RWPE2 (cell line): ENCODE measurements around the gene MEGF8.
A peak's percentile ranks its signal among the peaks of the same experiment; 100 is the strongest.

Source experiments
- ATAC-seq: fragments of 200-7000 bp; cut with Tn5 transposase; 3 replicates; pipeline ENCODE4 v1.9.1; 2021; ENCODE audit warnings: low read depth
- DNase-seq: peaks from one replicate; pipeline ENCODE4 v3.0.0-alpha.2; 2020; ENCODE audit warnings: low spot score
- H3K27ac ChIP-seq: fragments of 450-650 bp; 2 replicates; pipeline ENCODE4 v1.5.1; 2017; ENCODE audit warnings: mild to moderate bottlenecking; ENCODE audit not compliant: poor library complexity, severe bottlenecking
- H3K27me3 ChIP-seq: fragments of 250-450 bp; sonication (Bioruptor Pico); 2 replicates; pipeline ENCODE4 v1.5.1; 2021; ENCODE audit warnings: mild to moderate bottlenecking, moderate library complexity; ENCODE audit not compliant: insufficient read depth, poor library complexity, severe bottlenecking
- H3K36me3 ChIP-seq: fragments of 250-450 bp; sonication (Bioruptor Pico); 2 replicates; pipeline ENCODE4 v1.5.1; 2020; ENCODE audit warnings: low read depth, mild to moderate bottlenecking, moderate library complexity
- H3K4me1 ChIP-seq: fragments of 250-450 bp; sonication (Bioruptor Pico); 2 replicates; pipeline ENCODE4 v1.5.1; 2021; ENCODE audit warnings: mild to moderate bottlenecking, moderate library complexity; ENCODE audit not compliant: insufficient read depth, poor library complexity, severe bottlenecking
- H3K4me3 ChIP-seq: fragments of 250-450 bp; sonication (Bioruptor Pico); 2 replicates; pipeline ENCODE4 v1.5.1; 2021; ENCODE audit warnings: mild to moderate bottlenecking, moderate library complexity; ENCODE audit not compliant: severe bottlenecking
- H3K9me3 ChIP-seq: fragments of 250-450 bp; sonication (Bioruptor Pico); 2 replicates; pipeline ENCODE4 v1.5.1; 2021; ENCODE audit warnings: mild to moderate bottlenecking, moderate library complexity; ENCODE audit not compliant: severe bottlenecking
- TF ChIP-seq, protein P1 (sequence below): fragments of 450-650 bp; IDR thresholded peaks from one replicate; pipeline ENCODE4 v1.5.1; 2017; ENCODE audit warnings: mild to moderate bottlenecking, moderate library complexity; ENCODE audit not compliant: poor library complexity, severe bottlenecking

Gene MEGF8

DNA sequence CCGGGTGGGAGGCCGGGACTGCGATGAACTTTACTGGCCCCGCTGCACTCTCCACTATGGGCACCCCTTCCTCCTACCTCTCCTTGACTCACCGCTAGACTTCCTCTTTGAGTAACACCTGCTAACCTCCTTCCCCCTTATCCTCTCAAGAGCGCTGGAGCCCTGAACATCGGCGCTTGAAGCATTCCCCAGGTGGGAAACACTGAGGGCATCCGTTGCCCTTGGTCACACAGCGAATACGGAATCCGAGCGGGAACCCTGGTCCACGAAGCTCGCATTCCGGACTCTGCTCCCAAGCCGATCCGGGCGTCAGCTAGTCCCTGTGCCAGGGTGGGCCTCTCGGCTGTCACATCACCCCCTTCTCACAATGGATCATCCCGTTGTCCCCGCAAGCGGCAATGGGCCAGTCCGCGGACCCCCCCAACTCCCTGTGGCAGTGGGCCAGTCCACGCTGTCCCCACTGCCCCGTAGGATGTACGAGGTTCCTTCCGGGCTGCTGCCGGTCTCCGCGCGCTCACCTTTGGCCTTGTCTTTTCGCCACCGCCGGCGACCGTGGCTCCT, 97.5 kb downstream of the MEGF8 start:
- TF ChIP-seq, protein P1, sequence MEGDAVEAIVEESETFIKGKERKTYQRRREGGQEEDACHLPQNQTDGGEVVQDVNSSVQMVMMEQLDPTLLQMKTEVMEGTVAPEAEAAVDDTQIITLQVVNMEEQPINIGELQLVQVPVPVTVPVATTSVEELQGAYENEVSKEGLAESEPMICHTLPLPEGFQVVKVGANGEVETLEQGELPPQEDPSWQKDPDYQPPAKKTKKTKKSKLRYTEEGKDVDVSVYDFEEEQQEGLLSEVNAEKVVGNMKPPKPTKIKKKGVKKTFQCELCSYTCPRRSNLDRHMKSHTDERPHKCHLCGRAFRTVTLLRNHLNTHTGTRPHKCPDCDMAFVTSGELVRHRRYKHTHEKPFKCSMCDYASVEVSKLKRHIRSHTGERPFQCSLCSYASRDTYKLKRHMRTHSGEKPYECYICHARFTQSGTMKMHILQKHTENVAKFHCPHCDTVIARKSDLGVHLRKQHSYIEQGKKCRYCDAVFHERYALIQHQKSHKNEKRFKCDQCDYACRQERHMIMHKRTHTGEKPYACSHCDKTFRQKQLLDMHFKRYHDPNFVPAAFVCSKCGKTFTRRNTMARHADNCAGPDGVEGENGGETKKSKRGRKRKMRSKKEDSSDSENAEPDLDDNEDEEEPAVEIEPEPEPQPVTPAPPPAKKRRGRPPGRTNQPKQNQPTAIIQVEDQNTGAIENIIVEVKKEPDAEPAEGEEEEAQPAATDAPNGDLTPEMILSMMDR: no peak
- DNase-seq (no peak), ATAC-seq (peak; percentile 40)
- Histone ChIP-seq H3K27ac (peak overlapping the region; percentile 83), H3K27me3 (no peaks in the 10 kb centered on the region), H3K36me3 (peaks cover 3% of the 10 kb centered on the region; the same call in 1 of the 2 replicates), H3K4me3 (peak overlapping the region; percentile 64), H3K4me1 (peaks cover 28% of the 10 kb centered on the region), H3K9me3 (no peaks in the 10 kb centered on the region)

DNA sequence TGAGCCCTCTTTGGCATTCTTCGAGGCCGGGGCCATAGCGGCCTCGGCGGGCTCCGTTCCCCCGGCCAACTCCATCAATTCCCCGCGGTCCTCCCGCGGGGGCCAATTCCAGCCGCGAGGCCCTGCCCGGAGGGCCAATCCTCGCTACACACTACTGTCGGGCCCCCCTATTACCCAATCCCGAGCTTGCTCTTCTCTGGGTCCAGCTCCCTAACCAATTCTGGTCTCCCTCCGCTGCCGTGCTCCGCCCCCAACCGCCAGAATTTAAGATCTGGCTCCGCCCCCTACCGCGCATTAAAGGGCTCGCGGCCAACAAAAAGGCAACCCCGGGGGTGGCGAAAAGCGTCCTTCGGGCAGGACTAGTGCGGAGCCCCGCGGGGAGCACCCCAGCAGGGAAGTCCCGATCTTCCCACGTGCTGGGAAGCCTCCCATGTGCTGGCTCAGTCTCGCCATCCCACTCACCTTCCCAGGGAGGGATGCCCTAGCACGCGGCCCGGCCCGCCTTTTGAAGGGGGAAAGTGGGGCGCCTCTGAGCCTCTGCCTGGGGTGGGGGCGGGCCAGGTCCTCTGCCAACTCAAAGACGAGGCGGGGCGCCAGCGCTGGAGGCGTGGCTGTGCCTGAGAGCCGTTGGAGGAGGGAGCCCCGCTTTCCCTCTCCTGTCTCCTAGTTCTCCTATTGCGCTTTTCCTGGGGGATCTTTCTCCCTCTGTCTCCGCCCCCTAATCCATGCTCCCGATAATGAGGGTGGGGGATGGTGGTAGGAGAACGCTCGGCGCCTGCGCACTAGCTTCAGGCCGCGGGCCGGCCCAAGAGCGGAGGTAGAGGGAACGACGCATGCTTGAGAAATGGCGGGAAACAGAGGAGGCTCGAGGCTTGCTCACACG, 98.3 kb downstream of the MEGF8 start:
- H3K36me3 ChIP-seq: no peaks in the 10 kb centered on the region
- H3K27me3 ChIP-seq: no peaks in the 10 kb centered on the region
- peak; percentile 85 for ATAC-seq
- no peaks in the 10 kb centered on the region for H3K9me3 ChIP-seq
- peak overlapping the region; percentile 64 for H3K4me3 ChIP-seq
- peaks cover 28% of the 10 kb centered on the region for H3K4me1 ChIP-seq
- peak overlapping the region; percentile 83 for H3K27ac ChIP-seq
- peak; percentile 95 for DNase-seq
- TF ChIP-seq, protein P1: no peak

DNA sequence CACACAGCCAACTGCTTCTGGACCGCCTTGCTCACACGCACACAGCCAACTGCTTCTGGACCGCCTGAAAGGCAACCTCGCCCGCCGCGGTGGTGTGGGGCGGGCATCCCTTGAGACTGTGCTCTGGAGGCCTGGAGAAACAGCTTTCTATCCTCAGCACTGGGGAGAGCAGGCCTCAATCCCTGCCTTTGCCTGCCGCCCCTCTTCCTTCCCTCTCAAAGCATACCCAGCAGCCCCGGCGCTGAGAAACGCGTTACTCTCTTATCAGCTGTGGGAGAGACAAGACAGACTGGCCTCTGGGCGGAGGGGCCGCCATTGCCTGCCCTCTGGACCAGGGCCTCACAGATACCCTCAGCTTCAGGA, 98.9 kb downstream of the MEGF8 start:
- Histone ChIP-seq H3K4me1 (peaks cover 28% of the 10 kb centered on the region), H3K9me3 (no peaks in the 10 kb centered on the region), H3K36me3 (no peaks in the 10 kb centered on the region), H3K27ac (no peak overlapping the region), H3K4me3 (no peak overlapping the region), H3K27me3 (no peaks in the 10 kb centered on the region)
- DNase-seq: no peak
- TF ChIP-seq, protein P1: no peak
- no peak for ATAC-seq

DNA sequence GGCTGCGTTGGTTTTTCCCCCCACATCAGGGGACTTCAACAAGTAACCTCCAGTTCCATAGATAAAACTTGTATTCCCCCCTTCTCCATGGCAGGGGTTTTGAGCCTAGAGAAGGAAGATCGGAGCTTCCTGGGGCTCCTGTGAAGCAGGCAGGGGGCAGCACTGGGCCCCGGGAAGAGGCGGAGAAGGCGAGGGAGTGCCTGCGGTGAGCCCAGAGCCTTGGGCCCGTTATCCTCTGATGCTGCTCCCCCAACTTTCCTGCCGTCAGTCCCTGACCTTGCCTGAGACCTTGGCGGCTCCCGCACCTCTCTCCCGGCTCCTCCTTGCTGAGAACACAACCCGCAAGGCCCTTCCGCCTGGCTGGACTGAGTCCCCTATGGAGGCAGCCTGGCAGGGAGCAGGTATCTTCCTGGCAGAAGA, 99.3 kb downstream of the MEGF8 start:
- ATAC-seq (no peak), DNase-seq (no peak)
- Histone ChIP-seq H3K27me3 (no peaks in the 10 kb centered on the region), H3K27ac (no peak overlapping the region), H3K9me3 (no peaks in the 10 kb centered on the region), H3K36me3 (no peaks in the 10 kb centered on the region), H3K4me3 (no peak overlapping the region), H3K4me1 (peaks cover 28% of the 10 kb centered on the region)
- TF ChIP-seq, protein P1: no peak

DNA sequence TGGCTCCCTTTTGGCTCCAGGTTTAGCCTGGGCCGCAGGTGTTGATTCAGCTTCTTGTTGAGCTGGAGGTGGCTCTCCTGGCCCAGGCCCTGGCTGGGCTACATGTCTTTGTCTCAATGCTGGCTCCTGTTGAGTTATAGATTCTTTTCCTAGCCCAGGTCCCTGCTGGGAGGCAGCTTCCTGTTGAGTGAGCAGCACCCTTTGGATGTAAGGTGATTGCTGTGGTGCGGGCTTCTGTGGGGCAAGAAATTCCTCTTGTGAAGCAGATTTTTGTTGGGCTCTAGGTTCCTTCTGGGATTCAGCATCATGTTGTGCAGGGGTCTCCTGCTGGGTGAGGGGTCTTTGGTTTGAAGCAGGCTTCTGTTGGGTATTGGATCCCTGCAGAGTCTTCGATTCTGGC, 101.2 kb downstream of the MEGF8 start:
- Histone ChIP-seq H3K9me3 (no peaks in the 10 kb centered on the region), H3K4me1 (peaks cover 10% of the 10 kb centered on the region), H3K27ac (no peak overlapping the region), H3K36me3 (no peaks in the 10 kb centered on the region), H3K27me3 (no peaks in the 10 kb centered on the region), H3K4me3 (no peak overlapping the region)
- DNase-seq (no peak), ATAC-seq (no peak)
- TF ChIP-seq, protein P1: no peak
